ENCODE results near the gene CAMTA1.

Gene CAMTA1

DNA sequence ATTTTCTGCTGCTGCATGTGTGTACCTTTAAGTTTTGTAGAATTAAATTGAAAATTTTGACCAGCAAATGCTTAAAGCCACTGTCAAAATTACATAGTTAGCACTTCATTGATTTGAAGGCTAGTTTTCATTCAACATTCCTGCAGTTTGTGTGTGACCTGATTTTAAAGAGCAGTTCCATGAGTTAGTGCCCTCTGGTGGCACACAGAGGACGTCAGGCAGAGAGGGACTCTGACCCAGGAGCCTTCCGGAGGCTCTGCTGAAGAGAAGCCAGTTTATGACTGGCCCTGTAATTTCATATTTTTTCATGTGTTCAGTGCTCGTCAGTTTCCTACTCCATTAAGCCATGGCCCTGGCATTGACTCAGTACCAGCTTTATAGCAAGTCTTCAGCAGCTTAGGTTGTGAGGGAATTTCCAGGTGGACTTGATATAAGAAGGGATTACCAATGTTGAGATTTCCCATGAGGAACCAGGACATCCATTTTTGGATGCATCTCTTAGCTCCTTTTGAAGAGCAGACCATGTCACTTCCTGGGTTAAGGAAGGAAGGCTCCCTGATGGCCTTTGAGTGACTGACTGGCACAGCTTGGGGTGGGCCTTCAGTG, 104.7 kb downstream of the CAMTA1 start:
- no peaks in the 10 kb centered on the region for H3K4me1 ChIP-seq (ENCODE audit: control insufficient read depth, insufficient read depth, low read length, poor library complexity, severe bottlenecking)
- H3K27ac ChIP-seq (ENCODE audit: low read depth, low read length, severe bottlenecking), result no peak overlapping the region
- WGBS, 2 experiments (ENCODE audit: insufficient coverage in 2 of 2), result 28 to 40% methylated on average over 2 to 3 of the region's 3 CpGs
- H3K9me3 ChIP-seq (ENCODE audit: control insufficient read depth, low read length), result no peaks in the 10 kb centered on the region
- no peaks in the 10 kb centered on the region for H3K36me3 ChIP-seq (ENCODE audit: control insufficient read depth, insufficient read depth, low read length)
- no peak overlapping the region for H3K4me3 ChIP-seq (ENCODE audit: extremely low read depth, insufficient read depth, low read length, poor library complexity, severe bottlenecking)

DNA sequence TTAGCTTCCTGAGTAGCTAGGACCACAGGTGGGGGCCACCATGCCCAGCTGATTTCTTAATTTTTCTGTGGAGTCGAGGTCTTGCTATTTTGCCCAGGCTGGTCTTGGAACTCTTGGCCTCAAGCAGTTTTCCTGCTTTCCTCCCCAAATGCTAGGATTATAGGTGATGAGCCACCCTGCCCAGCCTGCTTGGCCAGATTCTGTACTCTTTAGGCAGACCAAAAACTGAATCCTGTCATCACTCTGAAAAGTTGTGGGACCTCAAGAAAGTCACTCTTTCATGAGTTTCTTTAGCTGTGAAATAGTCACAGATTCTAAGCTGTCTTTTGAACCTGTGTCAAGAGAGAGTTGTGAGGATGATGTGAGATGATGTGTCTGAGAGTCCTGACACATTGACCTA, 105.4 kb downstream of the CAMTA1 start:
- H3K36me3 ChIP-seq (ENCODE audit: control insufficient read depth, insufficient read depth, low read length), result no peaks in the 10 kb centered on the region
- 89% methylated on average over 1 of the region's 1 CpG; no CpG with 5 or more reads in 1 of the 2 experiments for WGBS, 2 experiments (ENCODE audit: insufficient coverage in 2 of 2)
- no peaks in the 10 kb centered on the region for H3K9me3 ChIP-seq (ENCODE audit: control insufficient read depth, low read length)
- H3K4me1 ChIP-seq (ENCODE audit: control insufficient read depth, insufficient read depth, low read length, poor library complexity, severe bottlenecking), result no peaks in the 10 kb centered on the region
- no peak overlapping the region for H3K4me3 ChIP-seq (ENCODE audit: extremely low read depth, insufficient read depth, low read length, poor library complexity, severe bottlenecking)
- no peak overlapping the region for H3K27ac ChIP-seq (ENCODE audit: low read depth, low read length, severe bottlenecking)

DNA sequence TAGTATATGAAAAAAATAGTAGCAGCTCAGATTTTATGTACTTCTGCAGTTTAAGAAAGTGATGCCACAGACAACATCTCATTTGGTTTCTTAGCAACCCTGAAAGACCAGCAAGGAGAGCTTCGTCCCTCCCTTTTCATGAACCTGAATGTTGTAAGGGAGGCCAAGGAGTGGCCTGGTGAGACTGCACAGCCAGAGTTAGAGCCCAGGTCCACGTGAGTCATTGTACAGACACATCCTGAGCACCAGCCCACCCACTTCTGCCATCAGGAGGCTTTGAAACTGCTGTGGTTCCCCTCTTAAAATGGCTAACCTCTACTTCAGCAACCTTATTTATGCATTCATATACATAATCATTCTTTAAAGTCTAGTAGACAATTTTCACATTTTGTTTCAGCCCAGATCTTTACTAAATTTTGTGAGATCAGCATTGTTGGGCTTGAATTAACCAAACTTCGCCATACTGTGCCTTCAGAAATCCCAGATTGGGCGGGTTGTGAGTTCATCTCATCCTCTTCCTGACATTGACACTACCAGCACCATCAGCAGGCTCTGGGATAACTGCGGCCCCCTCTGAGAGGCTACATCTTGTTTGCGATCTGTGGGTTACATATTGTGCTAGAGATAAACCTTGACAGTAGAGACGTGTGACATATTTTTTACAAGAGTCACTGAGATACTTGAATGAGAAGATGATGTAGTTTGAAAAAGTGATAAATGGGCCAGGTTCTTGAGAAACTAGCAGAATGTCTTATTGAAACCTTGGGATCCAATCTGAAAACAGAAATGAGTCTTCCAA, 106.7 kb downstream of the CAMTA1 start:
- Histone ChIP-seq H3K4me3 (ENCODE audit: extremely low read depth, insufficient read depth, low read length, poor library complexity, severe bottlenecking) (no peak overlapping the region), H3K36me3 (ENCODE audit: control insufficient read depth, insufficient read depth, low read length) (no peaks in the 10 kb centered on the region), H3K9me3 (ENCODE audit: control insufficient read depth, low read length) (no peaks in the 10 kb centered on the region), H3K4me1 (ENCODE audit: control insufficient read depth, insufficient read depth, low read length, poor library complexity, severe bottlenecking) (no peaks in the 10 kb centered on the region), H3K27ac (ENCODE audit: low read depth, low read length, severe bottlenecking) (no peak overlapping the region)
- WGBS, 2 experiments (ENCODE audit: insufficient coverage in 2 of 2), result 90 to 92% methylated on average over 3 to 6 of the region's 7 CpGs

DNA sequence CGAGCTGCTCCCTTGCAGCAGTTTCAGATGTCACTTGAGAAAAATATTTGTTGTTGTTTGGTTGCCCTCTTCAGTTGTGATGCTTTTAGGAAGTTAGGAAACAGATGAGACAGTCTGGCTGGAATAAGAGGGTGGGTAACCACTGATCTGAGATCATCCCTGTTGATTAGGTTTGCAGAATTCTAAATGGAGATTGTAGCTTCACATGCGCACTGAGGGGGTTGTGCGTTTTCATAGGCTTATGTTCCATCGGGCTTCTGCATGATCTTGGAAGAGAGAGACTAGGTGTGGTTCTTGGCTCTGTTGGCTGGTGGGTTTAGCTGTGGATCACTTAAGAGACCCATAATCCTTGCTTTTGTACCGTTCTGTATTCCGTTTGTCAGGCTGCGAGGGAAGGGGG, 108.1 kb downstream of the CAMTA1 start:
- no peaks in the 10 kb centered on the region for H3K4me1 ChIP-seq (ENCODE audit: control insufficient read depth, insufficient read depth, low read length, poor library complexity, severe bottlenecking)
- no peak overlapping the region for H3K4me3 ChIP-seq (ENCODE audit: extremely low read depth, insufficient read depth, low read length, poor library complexity, severe bottlenecking)
- WGBS, 2 experiments (ENCODE audit: insufficient coverage in 2 of 2), result 90 to 92% methylated on average over 4 of the region's 7 CpGs
- H3K9me3 ChIP-seq (ENCODE audit: control insufficient read depth, low read length), result no peaks in the 10 kb centered on the region
- no peaks in the 10 kb centered on the region for H3K36me3 ChIP-seq (ENCODE audit: control insufficient read depth, insufficient read depth, low read length)
- no peak overlapping the region for H3K27ac ChIP-seq (ENCODE audit: low read depth, low read length, severe bottlenecking)

DNA sequence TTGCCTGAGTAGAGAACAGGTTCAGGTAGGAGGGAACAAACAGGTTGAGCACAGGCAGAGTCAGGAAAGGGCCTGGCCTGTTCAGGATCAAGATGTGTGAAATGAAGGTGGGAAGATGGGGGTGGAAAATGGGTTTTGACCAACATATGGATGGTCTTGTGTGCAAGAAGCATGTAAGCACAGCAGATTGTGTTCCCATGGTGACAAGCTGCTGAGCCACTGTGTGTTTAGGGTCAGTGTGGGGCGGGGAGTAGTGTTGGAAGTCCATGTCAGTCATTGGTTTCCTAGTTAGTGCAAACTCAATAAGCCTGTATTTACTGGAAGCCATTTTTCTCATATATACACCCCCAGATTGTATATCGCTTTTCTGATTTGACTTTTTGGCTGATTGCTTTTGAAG, 111.9 kb downstream of the CAMTA1 start:
- H3K4me3 ChIP-seq (ENCODE audit: extremely low read depth, insufficient read depth, low read length, poor library complexity, severe bottlenecking), result no peak overlapping the region
- H3K9me3 ChIP-seq (ENCODE audit: control insufficient read depth, low read length), result no peaks in the 10 kb centered on the region
- H3K36me3 ChIP-seq (ENCODE audit: control insufficient read depth, insufficient read depth, low read length), result no peaks in the 10 kb centered on the region
- WGBS, 2 experiments (ENCODE audit: insufficient coverage in 2 of 2), result 100% methylated on average over 1 of the region's 2 CpGs; no CpG with 5 or more reads in 1 of the 2 experiments
- no peaks in the 10 kb centered on the region for H3K4me1 ChIP-seq (ENCODE audit: control insufficient read depth, insufficient read depth, low read length, poor library complexity, severe bottlenecking)
- H3K27ac ChIP-seq (ENCODE audit: low read depth, low read length, severe bottlenecking), result no peak overlapping the region

DNA sequence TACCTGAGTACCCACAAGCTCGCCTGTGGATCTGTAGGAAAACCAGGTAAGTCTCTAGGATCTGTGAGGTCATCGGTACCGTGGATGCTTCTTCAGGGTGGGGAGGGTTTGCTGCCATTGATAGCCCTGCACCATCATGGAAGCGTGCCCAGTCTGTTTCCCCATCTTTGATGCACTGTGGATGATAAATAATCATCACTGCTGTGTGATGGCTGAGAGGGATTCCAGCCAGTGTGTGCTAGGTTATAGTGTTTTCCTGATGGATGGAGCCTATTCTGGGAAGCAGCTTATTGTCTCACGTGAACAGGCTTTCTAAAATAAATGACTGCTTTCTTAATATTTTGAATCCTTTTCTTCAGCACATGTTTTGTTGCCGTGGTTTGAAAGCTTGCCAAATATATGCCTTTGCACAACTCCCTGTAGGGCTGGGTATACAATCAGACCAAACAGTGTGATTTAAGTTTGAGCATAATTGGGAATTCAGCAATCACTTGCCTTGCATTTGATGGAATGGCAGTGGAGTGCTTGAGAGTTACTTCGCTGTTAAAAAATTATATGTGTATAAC, 113.8 kb downstream of the CAMTA1 start:
- Histone ChIP-seq H3K4me3 (ENCODE audit: extremely low read depth, insufficient read depth, low read length, poor library complexity, severe bottlenecking) (no peak overlapping the region), H3K36me3 (ENCODE audit: control insufficient read depth, insufficient read depth, low read length) (no peaks in the 10 kb centered on the region), H3K4me1 (ENCODE audit: control insufficient read depth, insufficient read depth, low read length, poor library complexity, severe bottlenecking) (no peaks in the 10 kb centered on the region), H3K27ac (ENCODE audit: low read depth, low read length, severe bottlenecking) (no peak overlapping the region), H3K9me3 (ENCODE audit: control insufficient read depth, low read length) (no peaks in the 10 kb centered on the region)
- 92 to 98% methylated on average over 5 of the region's 7 CpGs for WGBS, 2 experiments (ENCODE audit: insufficient coverage in 2 of 2)

GRCh38 chr1:6899621-6900020, 114.4 kb downstream of the CAMTA1 start:
- Histone ChIP-seq H3K4me3 (ENCODE audit: extremely low read depth, insufficient read depth, low read length, poor library complexity, severe bottlenecking) (no peak overlapping the region), H3K27ac (ENCODE audit: low read depth, low read length, severe bottlenecking) (no peak overlapping the region), H3K9me3 (ENCODE audit: control insufficient read depth, low read length) (no peaks in the 10 kb centered on the region), H3K4me1 (ENCODE audit: control insufficient read depth, insufficient read depth, low read length, poor library complexity, severe bottlenecking) (no peaks in the 10 kb centered on the region), H3K36me3 (ENCODE audit: control insufficient read depth, insufficient read depth, low read length) (no peaks in the 10 kb centered on the region)
- 96 to 100% methylated on average over 3 to 4 of the region's 4 CpGs for WGBS, 2 experiments (ENCODE audit: insufficient coverage in 2 of 2)

GRCh38 chr1:6902153-6902552, 116.9 kb downstream of the CAMTA1 start:
- H3K4me1 ChIP-seq (ENCODE audit: control insufficient read depth, insufficient read depth, low read length, poor library complexity, severe bottlenecking), result peaks cover 10% of the 10 kb centered on the region
- H3K27ac ChIP-seq (ENCODE audit: low read depth, low read length, severe bottlenecking), result no peak overlapping the region
- H3K9me3 ChIP-seq (ENCODE audit: control insufficient read depth, low read length), result no peaks in the 10 kb centered on the region
- H3K4me3 ChIP-seq (ENCODE audit: extremely low read depth, insufficient read depth, low read length, poor library complexity, severe bottlenecking), result no peak overlapping the region
- WGBS, 2 experiments (ENCODE audit: insufficient coverage in 2 of 2), result 73 to 94% methylated on average over 2 of the region's 2 CpGs
- H3K36me3 ChIP-seq (ENCODE audit: control insufficient read depth, insufficient read depth, low read length), result no peaks in the 10 kb centered on the region

- no peaks in the 10 kb centered on the region for H3K36me3 ChIP-seq (ENCODE audit: control insufficient read depth, insufficient read depth, low read length)
- H3K27ac ChIP-seq (ENCODE audit: low read depth, low read length, severe bottlenecking), result no peak overlapping the region
- WGBS, 2 experiments (ENCODE audit: insufficient coverage in 2 of 2), result 91 to 98% methylated on average over 13 to 15 of the region's 17 CpGs
- peaks cover 10% of the 10 kb centered on the region for H3K4me1 ChIP-seq (ENCODE audit: control insufficient read depth, insufficient read depth, low read length, poor library complexity, severe bottlenecking)
- H3K4me3 ChIP-seq (ENCODE audit: extremely low read depth, insufficient read depth, low read length, poor library complexity, severe bottlenecking), result no peak overlapping the region
- H3K9me3 ChIP-seq (ENCODE audit: control insufficient read depth, low read length), result no peaks in the 10 kb centered on the region
Measured at GRCh38 chr1:6904476-6905170, 119.4 kb downstream of the CAMTA1 start.

- no peak overlapping the region for H3K27ac ChIP-seq (ENCODE audit: low read depth, low read length, severe bottlenecking)
- H3K4me3 ChIP-seq (ENCODE audit: extremely low read depth, insufficient read depth, low read length, poor library complexity, severe bottlenecking), result no peak overlapping the region
- peaks cover 10% of the 10 kb centered on the region for H3K4me1 ChIP-seq (ENCODE audit: control insufficient read depth, insufficient read depth, low read length, poor library complexity, severe bottlenecking)
- no peaks in the 10 kb centered on the region for H3K9me3 ChIP-seq (ENCODE audit: control insufficient read depth, low read length)
- H3K36me3 ChIP-seq (ENCODE audit: control insufficient read depth, insufficient read depth, low read length), result no peaks in the 10 kb centered on the region
- WGBS, 2 experiments (ENCODE audit: insufficient coverage in 2 of 2), result 92 to 95% methylated on average over 8 of the region's 8 CpGs
Measured at GRCh38 chr1:6905331-6905730, 120.1 kb downstream of the CAMTA1 start.
